NB4 (cell line): ENCODE data around the gene AMZ1.

Experiments
- CTCF ChIP-seq: IDR thresholded peaks from one replicate; pipeline ENCODE4 v1.5.1; 2012; ENCODE audit warnings: low read depth, low read length
- POLR2A ChIP-seq: IDR thresholded peaks from 2 replicates; pipeline ENCODE4 v1.6.1; 2011; ENCODE audit warnings: mild to moderate bottlenecking; ENCODE audit not compliant: insufficient read length; ENCODE audit errors: extremely low read depth

DNA sequence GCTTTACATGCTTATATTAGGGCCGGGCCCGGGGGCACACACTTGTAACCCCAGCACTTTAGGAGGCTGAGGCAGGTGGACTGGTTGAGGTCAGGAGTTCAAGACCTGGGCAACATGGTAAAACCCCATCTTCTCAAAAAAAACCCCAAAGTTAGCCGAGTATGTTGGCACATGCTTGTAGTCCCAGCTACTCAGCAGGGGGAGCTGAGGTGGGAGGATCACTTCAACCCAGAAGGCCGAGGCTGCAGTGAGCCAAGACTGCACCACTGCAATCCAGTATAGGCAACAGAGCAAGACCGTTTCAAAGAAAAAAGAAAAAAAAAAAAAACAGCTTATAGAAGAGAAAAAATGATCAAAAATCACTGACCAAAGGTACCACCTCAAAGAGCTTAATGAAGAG is 63.1 kb downstream of the AMZ1 start:
- TF ChIP-seq CTCF (no peak), POLR2A (no peak)
